Activated T-cell treated with anti-CD3 and anti-CD28 coated beads for 4 hours (primary cell): ENCODE results near the gene SLC2A10.
A peak's percentile ranks its signal among the peaks of the same experiment; 100 is the strongest.

Source experiments
- DNase-seq: peaks from one replicate; pipeline ENCODE4 v3.0.0-alpha.2; 2020

Gene SLC2A10

DNA sequence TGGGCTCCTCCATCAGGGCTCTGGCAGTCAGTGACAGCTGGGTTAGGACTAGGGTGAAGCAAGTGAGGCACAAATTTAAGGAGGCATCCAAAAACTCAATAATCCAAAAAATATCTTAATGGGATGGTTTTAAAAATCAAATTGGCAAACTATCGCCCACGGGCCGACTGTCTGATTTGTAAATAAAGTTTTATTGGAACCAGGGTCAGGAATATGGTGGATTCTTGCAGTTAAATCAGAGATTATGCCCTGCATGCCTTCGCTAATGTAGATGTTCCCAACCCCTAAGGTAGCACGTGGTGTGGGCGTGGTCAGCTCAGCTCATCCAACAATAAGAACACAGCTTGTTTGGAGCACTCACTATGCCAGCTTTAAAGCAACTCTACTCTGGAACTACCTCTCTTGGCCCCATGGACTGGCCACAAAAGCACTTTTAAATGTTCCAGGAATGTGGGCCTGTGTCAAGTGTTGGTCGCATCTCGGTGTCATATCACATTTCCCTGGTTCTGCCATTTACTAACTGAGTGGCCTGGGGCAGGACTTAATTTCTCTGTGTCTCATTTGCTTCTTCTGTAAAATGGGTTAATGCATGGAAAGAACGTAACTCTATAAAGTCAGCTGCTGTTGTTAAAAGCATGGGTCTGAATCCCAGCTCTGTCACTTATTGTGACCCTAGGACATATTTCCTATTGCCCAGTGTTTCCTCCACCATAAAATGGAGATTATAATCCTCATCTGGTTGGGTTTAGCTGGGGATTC is 27.2 kb upstream of the SLC2A10 start:
- no peak for DNase-seq

GRCh38 chr20:46683011-46683667 is 26.3 kb upstream of the SLC2A10 start:
- DNase-seq = no peak

- no peak for DNase-seq
Measured at GRCh38 chr20:46683668-46683938, 25.8 kb upstream of the SLC2A10 start.

DNA sequence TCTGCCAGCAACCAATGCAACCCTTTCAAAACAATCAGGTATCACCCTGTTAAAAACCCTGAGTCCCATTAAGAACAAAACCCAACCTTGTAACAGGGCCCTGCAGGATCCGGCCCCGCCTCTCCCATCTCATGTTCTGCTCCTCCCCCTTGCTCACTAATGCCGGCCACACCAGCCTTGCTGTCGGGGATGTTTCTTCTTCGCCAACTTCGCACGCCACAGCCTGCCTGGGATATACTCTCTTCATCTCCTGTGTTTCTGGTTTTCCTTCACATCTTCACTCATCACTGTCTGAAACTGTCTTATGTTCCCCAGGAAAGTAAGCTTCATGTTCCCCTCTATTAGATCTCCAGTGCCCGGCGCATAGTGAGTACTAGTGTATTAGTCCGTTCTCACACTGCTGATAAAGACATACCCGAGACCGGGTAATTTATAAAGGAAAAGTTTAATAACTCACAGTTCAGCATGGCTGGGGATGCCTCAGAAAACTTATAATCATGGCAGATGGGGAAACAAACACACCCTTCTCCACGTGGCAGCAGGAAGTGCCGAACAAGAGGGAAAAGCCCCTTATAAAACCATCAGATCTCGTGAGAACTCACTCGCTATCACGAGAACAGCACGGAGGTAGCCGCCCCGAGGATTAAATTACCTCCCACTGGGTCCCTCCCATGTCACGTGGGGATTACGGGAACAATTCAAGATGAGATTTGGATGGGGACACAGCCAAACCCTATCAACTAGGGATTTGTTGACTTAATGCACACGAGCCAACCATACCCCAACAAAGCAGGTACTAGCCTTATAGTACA is 25.3 kb upstream of the SLC2A10 start:
- DNase-seq = no peak

- no peak for DNase-seq
Measured at GRCh38 chr20:46688151-46689081, 21.0 kb upstream of the SLC2A10 start.

DNA sequence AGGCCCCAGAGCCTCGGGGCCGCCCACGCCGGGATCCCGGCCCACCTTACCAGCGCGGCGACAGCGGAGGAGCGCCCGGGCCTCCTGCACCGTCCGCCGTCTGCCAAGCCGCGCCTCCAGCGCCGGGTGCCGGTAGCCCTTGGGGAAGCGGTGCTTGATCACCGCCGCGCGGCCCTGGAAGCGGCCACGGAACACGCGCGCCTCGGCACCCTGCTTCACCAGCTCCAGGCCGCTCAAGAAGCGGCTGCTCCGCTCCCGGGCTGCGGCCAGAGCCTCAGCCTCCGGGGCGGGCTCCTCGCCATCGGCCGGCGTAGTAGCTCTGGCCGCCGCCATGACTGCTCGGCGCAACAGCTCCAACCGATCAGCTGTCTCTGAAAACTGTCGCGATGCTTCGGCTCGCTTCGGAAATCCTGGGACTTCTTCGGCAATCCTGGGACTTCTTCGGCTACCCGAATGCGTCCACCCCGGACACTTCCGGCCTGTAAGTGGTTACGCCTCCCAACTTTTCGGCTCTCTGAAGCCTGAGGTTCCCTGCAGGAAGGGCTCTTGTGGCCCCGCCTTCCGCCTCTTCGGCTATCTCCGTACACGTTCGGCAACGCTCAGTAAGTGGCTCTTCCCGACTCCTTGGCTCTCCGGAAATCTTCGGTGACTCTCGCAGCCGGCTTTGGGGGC is 20.2 kb upstream of the SLC2A10 start, which contains the start of gene TP53RK:
TSS of gene TP53RK (minus strand) at position 363 of the 672 bp plus-strand sequence. CDS start at position 333, 30 bp downstream.
- DNase-seq = peak; percentile 88

- DNase-seq = no peak
Measured at GRCh38 chr20:46689754-46690085, 19.7 kb upstream of the SLC2A10 start.

DNA sequence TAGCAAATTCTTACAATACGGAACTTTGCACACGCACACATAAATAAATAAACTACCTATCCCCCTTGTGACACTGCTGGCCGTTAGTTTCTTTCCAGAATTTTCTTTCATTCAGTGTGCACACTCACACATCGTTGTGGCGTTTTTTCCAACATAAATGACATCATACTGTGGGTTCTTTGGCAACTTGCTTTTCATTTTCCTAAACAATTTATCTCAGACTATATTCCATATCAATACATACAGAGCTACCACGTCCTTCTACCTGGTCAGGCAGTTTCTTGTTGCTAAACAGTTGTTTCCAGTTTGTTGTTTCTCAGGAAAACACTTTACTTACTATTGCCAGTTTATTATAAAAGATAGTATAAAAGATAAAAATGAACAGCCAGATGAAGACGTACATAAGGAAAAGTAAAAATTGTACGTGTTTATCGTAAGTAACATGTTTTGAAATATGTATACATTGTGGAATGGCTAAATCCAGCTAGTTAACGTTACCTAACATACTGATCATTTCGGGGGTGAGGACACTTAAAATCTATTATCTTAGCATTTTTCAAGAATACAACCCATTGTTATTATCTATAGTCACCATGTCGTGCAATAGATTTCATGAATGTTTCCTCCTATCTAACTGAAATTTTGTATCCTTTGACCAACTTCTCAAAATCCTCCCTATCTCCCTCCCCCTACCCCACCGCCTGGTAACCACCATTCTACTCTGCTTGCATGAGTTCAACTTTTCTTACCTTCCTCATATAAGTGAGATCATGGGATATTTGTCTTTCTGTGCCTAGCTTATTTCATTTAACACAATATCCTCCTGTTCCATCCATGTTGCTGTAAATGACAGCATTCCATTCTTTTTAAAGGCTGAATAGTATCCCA is 19.0 kb upstream of the SLC2A10 start:
- DNase-seq = no peak

DNA sequence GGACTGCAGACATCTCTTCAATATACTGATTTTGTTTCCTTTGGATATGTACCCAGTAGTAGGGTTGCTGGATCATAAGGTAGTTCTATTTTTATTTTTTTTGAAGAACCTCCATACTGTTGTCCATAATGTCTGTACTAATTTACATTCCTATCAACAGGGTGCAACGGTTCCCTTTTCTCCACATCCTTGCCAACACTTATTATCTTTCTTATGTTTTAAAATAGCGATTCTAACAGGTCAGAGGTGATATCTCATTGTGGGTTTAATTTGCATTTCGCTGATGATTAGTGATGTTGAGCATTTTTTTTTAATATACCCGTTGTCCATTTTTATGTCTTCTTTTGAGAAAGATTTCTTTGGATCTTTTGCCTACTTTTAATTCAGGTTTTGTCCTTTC is 18.3 kb upstream of the SLC2A10 start:
- DNase-seq = no peak

- DNase-seq = no peak
Measured at GRCh38 chr20:46694484-46694883, 15.0 kb upstream of the SLC2A10 start.

DNA sequence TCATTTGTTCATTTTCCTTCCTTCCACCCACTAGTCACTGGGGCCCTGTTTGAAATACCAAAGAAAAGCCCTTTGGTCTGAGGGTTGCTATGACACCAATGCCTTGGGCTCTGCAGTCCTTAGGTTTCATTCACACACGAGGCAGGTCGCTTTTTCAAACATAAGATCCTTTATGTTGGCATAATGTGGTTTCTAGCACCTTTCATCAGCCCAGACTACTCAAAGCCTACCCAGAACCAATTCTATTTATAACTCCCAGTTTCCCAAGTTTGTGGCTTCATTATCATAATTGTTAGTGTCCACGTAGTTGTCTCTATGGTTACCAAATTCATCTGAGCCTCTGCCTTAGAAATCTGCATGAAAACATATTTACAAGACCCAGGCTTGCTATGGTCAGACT is 13.6 kb upstream of the SLC2A10 start:
- no peak for DNase-seq

DNA sequence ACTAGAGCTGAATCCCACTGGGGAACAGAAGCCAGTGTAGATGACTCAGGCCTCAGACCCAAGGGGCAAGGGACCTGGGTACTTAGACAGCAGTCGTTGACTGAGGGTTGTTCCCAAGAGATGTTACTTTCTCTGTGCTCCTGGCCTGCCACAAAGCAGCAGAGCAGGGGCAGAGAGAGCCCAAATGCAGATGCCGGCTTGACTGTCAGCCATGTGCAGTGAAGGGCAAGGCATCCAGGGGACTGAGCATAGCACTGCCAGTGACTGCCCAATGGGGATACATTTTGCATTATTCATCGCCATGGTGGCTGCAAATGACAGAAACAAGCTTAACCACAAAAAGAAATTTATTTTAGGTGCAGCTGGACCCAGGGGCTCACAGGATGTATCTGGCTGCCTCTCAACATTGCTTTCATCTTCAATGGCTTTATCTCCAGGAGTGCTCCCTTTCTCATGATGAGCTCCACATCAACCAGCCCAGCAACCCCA is 12.6 kb upstream of the SLC2A10 start:
- DNase-seq = no peak

- DNase-seq = no peak
Measured at GRCh38 chr20:46698788-46699187, 10.7 kb upstream of the SLC2A10 start.

- no peak for DNase-seq
Measured at GRCh38 chr20:46699651-46700359, 9.6 kb upstream of the SLC2A10 start.

GRCh38 chr20:46700481-46700880 is 9.0 kb upstream of the SLC2A10 start:
- DNase-seq = no peak

- DNase-seq = no peak
Measured at GRCh38 chr20:46701057-46701456, 8.4 kb upstream of the SLC2A10 start.

DNA sequence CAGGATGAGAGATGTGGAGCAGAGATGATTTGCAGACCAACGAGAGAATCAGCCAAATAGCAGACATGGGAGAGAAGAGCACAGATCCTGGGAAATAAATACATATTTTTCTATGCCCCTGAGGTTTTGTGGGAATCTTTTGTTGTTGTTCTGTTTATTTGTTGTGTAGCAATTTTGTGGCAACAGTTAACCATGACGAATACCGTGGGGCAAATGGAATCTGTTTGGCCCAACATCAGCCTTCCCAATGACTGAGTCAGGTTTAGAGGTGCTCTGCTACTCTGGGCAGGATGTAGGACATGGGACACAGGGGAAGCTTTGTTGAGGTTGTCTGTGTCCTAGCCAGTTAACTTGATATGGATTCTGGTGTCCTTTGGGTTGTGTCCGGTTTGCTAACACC is 7.9 kb upstream of the SLC2A10 start:
- no peak for DNase-seq

GRCh38 chr20:46701986-46702385 is 7.5 kb upstream of the SLC2A10 start:
- DNase-seq = no peak

GRCh38 chr20:46702447-46703203 is 6.8 kb upstream of the SLC2A10 start:
- DNase-seq = no peak

- no peak for DNase-seq
Measured at GRCh38 chr20:46703435-46703834, 6.0 kb upstream of the SLC2A10 start.
